HG03575 (cell line): ENCODE results near the gene DOCK7.

Experiments
- ATAC-seq: cut with Tn5 transposase; IDR thresholded peaks from one replicate; pipeline ENCODE4 v1.9.1; 2021; ENCODE audit not compliant: unreplicated experiment, insufficient number of reproducible peaks, low FRiP score; ENCODE audit errors: extremely low read depth

Gene DOCK7

DNA sequence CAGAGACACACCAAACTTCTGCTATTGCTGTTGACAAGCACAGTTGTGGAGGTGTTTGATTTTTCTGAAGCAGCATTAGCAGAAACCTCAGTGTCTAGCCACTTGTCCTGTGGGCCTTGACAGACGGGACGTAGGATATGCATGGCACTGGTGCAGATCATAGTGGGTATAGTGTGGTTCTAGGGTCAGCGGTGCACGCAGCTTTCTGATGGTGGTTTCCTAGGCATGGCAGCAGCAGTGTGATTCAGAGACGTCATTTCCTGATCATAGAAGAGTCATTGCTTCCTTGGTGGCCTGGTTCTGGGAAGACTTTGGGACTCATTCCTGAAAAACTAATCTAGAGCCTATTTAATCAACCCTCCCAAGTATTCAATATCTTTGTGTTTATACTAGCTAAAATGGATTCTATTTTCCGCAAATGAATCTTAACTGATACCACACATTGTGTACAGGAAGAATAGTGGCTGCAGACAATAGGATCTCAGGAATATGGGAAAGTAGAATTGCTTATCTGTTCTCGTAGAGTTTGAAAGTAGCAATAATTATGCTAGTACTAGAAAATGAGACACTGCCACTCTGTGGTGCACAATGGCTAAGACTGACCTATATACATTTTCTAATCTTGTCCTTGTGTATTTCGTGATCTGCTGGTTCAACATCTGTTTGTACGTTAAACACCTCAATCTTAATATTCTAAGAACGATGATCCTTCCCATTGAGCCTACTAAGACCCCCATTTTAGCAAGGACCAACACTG is 254.1 kb downstream of the DOCK7 start:
- no peak for ATAC-seq

DNA sequence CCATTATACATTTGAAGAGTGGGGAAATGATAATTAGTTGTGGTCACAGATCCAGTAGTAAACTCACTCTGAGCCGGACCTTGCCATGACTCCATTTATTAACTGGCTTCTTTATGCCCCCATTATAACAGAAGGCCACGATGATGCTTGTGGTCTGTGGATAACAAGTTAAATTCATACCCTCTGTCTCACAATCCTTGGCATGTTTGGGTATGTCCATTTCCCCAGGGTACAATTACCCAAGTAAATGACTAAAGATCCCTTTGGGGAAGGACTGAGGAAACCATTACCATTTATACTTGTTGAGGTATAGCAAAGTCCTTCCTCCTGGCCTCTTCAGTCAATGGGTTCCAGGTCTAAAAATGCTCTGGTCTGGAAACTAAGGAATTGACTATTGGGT is 258.6 kb downstream of the DOCK7 start:
- no peak for ATAC-seq

DNA sequence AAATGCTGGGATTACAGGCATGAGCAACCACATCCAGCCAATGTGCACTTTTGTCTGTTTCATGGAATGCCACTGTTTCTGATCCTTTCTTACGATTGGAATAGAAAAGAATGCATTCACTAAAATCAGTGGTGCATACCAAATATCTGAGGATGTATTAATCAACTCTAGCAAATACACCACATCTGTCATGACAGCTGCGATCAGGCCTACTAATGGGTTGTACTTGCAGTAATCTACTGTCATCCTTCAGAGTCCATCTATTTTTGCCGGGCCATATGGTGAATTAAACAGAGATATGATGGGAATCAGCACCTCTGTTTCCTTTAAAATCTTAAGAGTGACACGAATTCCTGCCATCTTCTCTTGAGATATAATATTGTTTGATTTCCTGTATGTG is 259.8 kb downstream of the DOCK7 start:
- ATAC-seq, result no peak

- ATAC-seq, result no peak
Measured at GRCh38 chr1:62426794-62427193, 261.4 kb downstream of the DOCK7 start.

- no peak for ATAC-seq
Measured at GRCh38 chr1:62426237-62426636, 261.9 kb downstream of the DOCK7 start.

GRCh38 chr1:62425041-62425440 is 263.1 kb downstream of the DOCK7 start:
- no peak for ATAC-seq

DNA sequence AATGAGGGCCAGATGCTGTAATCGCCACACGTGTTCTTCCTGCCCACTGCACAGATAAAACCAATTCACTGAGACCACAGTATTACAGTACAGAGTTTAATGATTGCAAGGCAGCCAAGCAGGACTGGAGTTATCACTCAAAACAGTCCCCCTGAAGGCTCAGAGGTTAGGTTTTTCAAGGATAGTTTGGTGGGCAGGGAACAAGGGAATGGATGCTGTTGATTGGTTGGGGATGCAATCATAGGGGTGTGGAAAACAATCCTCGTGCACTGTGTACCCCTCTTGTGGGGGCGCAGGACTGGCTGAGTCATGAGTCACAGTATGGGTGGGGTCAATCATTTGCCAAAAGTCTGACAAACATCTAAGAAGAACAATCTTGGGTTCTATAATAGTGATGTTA is 263.8 kb downstream of the DOCK7 start:
- no peak for ATAC-seq

DNA sequence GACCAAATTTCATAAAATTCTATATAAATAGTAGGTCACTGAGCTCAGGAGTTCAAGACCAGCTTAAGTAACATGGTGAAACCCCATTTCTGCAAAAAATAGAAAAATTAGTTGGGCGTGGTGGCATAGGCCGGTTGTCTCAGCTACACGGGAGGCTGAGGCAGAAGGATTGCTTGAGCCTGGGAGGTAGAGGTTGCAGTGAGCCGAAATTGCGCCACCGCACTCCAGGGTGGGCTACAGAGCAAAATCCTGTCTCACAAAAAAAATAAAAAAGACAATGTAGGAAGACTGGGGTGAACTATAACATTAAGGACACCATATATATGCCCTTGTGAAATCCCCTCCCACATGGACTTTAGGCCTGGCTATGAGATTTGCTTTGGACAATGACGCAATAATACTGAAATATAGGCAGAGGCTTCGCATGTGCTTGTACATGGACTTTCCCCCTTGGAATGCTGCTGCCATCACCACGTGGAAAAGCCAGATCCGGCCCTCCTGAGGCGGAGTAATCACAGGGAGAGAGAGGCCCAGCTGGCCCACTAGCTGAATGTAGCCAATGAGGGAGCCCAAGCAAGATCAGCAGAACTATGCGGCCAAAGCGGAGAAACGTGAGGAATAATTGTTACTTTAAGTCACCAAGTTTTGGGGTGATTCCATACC is 264.5 kb downstream of the DOCK7 start:
- no peak for ATAC-seq

DNA sequence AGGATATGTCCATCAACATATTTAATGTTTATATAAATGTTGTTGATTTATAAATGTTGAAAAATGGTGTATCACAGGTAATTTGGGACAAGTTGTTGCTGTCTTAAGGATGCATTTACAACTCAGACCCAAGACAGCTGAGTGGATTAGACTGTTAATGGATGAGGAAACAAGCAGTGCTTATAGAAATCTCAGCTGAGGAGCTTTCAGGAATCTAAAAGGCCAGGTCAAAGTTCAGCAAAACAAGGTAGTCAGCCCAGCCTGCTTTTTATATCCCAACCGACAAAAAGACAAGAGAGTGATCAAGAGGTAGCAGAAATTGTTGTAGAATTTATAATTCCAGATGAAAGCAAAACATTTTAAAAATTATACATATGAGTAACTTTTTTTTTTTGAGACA is 268.0 kb downstream of the DOCK7 start:
- ATAC-seq, result no peak

DNA sequence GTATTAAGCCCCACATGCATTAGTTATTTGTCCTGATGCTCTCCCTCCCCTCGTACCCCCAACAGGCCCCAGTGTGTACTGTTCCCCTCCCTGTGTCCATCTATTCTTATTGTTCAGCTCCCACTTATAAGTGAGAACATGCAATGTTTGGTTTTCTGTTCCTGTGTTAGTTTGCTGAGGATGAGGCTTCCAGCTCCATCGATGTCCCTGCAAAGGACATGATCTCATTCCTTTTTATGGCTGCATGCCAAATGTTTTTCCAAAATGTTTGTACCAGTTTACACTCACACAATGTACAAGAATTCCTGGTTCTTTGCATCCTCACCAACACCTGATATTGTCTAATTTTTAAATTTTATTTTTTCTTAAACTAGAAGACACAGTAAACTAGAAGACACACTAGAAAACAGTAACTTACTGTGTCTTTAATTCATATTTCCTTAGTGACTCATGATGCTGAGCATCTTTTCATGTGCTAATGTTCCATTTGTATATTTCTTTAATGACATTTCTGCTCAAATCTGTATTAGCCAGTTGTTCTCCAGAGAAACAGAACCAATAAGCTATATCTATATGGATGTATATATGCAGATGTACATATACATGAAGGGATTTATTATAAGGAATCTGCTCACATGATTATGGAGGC is 270.7 kb downstream of the DOCK7 start:
- ATAC-seq, result no peak

- no peak for ATAC-seq
Measured at GRCh38 chr1:62415687-62416086, 272.5 kb downstream of the DOCK7 start.

DNA sequence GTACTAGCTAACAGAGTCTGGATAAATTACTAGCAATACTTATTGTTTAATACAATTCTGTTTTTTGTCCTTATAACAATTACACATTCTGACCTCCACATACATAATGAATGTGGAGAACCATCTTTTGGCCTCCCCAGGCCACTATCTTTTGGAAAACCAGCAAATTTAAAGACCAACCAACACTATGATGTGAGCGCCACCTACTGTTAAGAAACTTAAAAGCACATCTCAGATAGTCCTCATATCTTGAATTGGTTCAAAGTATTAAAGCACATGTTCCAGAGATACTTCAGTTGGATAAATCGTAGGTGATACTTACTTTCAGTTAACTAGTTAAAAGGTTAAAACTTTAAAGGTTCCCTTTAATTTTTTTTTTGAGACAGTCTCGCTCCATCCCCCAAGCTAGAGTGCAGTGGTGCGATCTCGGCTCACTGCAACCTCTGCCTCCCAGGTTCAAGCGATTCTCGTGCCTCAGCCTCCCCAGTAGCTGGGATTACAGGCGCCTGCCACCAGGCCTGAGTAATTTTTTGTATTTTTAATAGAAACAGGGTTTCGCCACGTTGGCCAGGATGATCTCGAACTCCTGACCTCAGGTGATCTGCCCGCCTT is 280.7 kb downstream of the DOCK7 start:
- no peak for ATAC-seq

DNA sequence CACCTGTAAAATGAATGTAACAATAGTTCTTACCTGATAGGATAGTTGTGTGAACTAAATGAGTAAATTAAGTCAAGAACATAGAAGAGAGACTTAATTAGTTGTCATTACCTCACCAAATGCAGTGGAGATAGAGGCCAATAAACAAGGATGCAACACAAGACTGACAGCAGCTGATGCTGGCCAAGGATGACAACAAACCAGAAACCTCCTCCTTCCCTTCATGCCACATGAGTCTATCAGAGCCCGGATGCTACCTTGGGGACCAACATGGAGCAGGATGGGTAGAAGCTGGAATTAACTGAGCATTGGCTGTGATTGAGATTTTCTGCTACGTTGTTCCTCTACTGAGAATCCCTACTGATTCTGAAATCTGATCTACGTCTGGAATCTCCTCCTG is 281.6 kb downstream of the DOCK7 start:
- no peak for ATAC-seq

GRCh38 chr1:62405247-62405646 is 282.9 kb downstream of the DOCK7 start:
- no peak for ATAC-seq
